Non-pigmented ciliary epithelial cell (primary cell): Measurements from ENCODE around the gene SUGCT.

ENCODE experiments used
- DNase-seq: peaks from one replicate; pipeline ENCODE4 v3.0.0-alpha.2; 2010; ENCODE audit warnings: low read depth

The SUGCT gene

GRCh38 chr7:40694026-40694809, 559.4 kb downstream of the SUGCT start:
- no peak for DNase-seq

GRCh38 chr7:40694991-40695390, 560.2 kb downstream of the SUGCT start:
- no peak for DNase-seq

GRCh38 chr7:40697653-40698052, 562.8 kb downstream of the SUGCT start:
- no peak for DNase-seq

GRCh38 chr7:40698214-40698920, 563.6 kb downstream of the SUGCT start:
- DNase-seq: no peak

- DNase-seq: no peak
Observed at GRCh38 chr7:40698921-40699260, 564.1 kb downstream of the SUGCT start.

- DNase-seq: no peak
Observed at GRCh38 chr7:40700653-40701421, 566.0 kb downstream of the SUGCT start.

- no peak for DNase-seq
Observed at GRCh38 chr7:40701836-40702551, 567.2 kb downstream of the SUGCT start.

- no peak for DNase-seq
Observed at GRCh38 chr7:40704172-40704571, 569.4 kb downstream of the SUGCT start.

GRCh38 chr7:40706829-40707228, 572.0 kb downstream of the SUGCT start:
- no peak for DNase-seq

- DNase-seq: no peak
Observed at GRCh38 chr7:40709062-40709964, 574.5 kb downstream of the SUGCT start.

- DNase-seq: no peak
Observed at GRCh38 chr7:40711706-40712105, 576.9 kb downstream of the SUGCT start.

GRCh38 chr7:40714363-40715052, 579.7 kb downstream of the SUGCT start:
- no peak for DNase-seq

GRCh38 chr7:40715053-40715430, 580.2 kb downstream of the SUGCT start:
- DNase-seq: peak; percentile 40

GRCh38 chr7:40716052-40716451, 581.2 kb downstream of the SUGCT start:
- no peak for DNase-seq

GRCh38 chr7:40717242-40717641, 582.4 kb downstream of the SUGCT start:
- DNase-seq: no peak

- DNase-seq: no peak
Observed at GRCh38 chr7:40720416-40720815, 585.6 kb downstream of the SUGCT start.

- DNase-seq: no peak
Observed at GRCh38 chr7:40721342-40721949, 586.6 kb downstream of the SUGCT start.

GRCh38 chr7:40722242-40722641, 587.4 kb downstream of the SUGCT start:
- no peak for DNase-seq

GRCh38 chr7:40723829-40724228, 589.0 kb downstream of the SUGCT start:
- no peak for DNase-seq

- no peak for DNase-seq
Observed at GRCh38 chr7:40726559-40726958, 591.8 kb downstream of the SUGCT start.
